Ramos (cell line): ENCODE data around the gene LAMP1.
"Not testable (repeated sequence)": the region's sequence is repeated elsewhere in the genome, so short reads cannot be mapped to it uniquely, and the experiment has no call there.

Experiments used
- in situ Hi-C: fragments of 300-500 bp; cut with MboI; formaldehyde crosslinking; loops from one replicate; pipeline ENCODE4 v1.14.3; 2022; ENCODE audit warnings: low sequenced_read_pairs; ENCODE audit not compliant: unreplicated experiment

Gene LAMP1

GRCh38 chr13:113351514-113352026, 54.5 kb downstream of the LAMP1 start:
- in situ Hi-C loops: no loop called here

- in situ Hi-C loops: no loop called here
Measured at GRCh38 chr13:113353254-113353653, 56.2 kb downstream of the LAMP1 start.

- in situ Hi-C loops: no loop called here
Measured at GRCh38 chr13:113354831-113355610, 58.0 kb downstream of the LAMP1 start.

GRCh38 chr13:113355621-113356020, 58.6 kb downstream of the LAMP1 start:
- in situ Hi-C loops: no loop called here

- in situ Hi-C loops: no loop called here
Measured at GRCh38 chr13:113356596-113356995, 59.6 kb downstream of the LAMP1 start.

GRCh38 chr13:113357529-113357928, 60.5 kb downstream of the LAMP1 start:
- in situ Hi-C loops: no loop called here

- in situ Hi-C loops: no loop called here
Measured at GRCh38 chr13:113358653-113359190, 61.7 kb downstream of the LAMP1 start.

- in situ Hi-C loops: no loop called here
Measured at GRCh38 chr13:113359571-113359970, 62.5 kb downstream of the LAMP1 start.

GRCh38 chr13:113360446-113360845, 63.4 kb downstream of the LAMP1 start:
- in situ Hi-C loops: no loop called here

- in situ Hi-C loops: no loop called here
Measured at GRCh38 chr13:113361406-113361805, 64.4 kb downstream of the LAMP1 start.

- in situ Hi-C loops: no loop called here
Measured at GRCh38 chr13:113364311-113364889, 67.4 kb downstream of the LAMP1 start.

GRCh38 chr13:113364901-113365582, 68.0 kb downstream of the LAMP1 start:
- in situ Hi-C loops: no loop called here

GRCh38 chr13:113365583-113365970, 68.5 kb downstream of the LAMP1 start:
- in situ Hi-C loops: no loop called here

GRCh38 chr13:113365971-113366588, 69.0 kb downstream of the LAMP1 start:
- in situ Hi-C loops: no loop called here

GRCh38 chr13:113367020-113367560, 70.1 kb downstream of the LAMP1 start:
- in situ Hi-C loops: no loop called here

GRCh38 chr13:113367771-113368170, 70.7 kb downstream of the LAMP1 start:
- in situ Hi-C loops: no loop called here

- in situ Hi-C loops: not testable (repeated sequence)
Measured at GRCh38 chr13:113368353-113368752, 71.3 kb downstream of the LAMP1 start.

GRCh38 chr13:113369189-113369588, 72.2 kb downstream of the LAMP1 start:
- in situ Hi-C loops: no loop called here

- in situ Hi-C loops: no loop called here
Measured at GRCh38 chr13:113369881-113370280, 72.8 kb downstream of the LAMP1 start.

- in situ Hi-C loops: no loop called here
Measured at GRCh38 chr13:113371061-113371460, 74.0 kb downstream of the LAMP1 start.
